Nephron (organoid): ENCODE results near the gene PTTG1IP.
"Not testable (repeated sequence)": the region's sequence is repeated elsewhere in the genome, so short reads cannot be mapped to it uniquely, and the experiment has no call there.

Source experiments
- H3K27ac Mint-ChIP-seq, 3 experiments: 2 replicates each; pipeline ENCODE4 v1.8.0; 2020; ENCODE audit warnings: mixed read lengths in 3 of 3, mild to moderate bottlenecking in 2 of 3, moderate library complexity in 1 of 3
- H3K27me3 Mint-ChIP-seq: 2 replicates; pipeline ENCODE4 v1.8.0; 2021; ENCODE audit warnings: low read depth, mild to moderate bottlenecking, moderate library complexity, mixed read lengths
- H3K36me3 Mint-ChIP-seq: 2 replicates; pipeline ENCODE4 v1.8.0; 2020; ENCODE audit warnings: low read depth, mixed read lengths
- H3K4me1 Mint-ChIP-seq: 2 replicates; pipeline ENCODE4 v1.8.0; 2020; ENCODE audit warnings: mixed read lengths
- H3K4me3 Mint-ChIP-seq, 3 experiments: 2 replicates each; pipeline ENCODE4 v1.8.0; 2020; ENCODE audit warnings: mild to moderate bottlenecking in 3 of 3, mixed read lengths in 3 of 3, moderate library complexity in 2 of 3
- H3K9me3 Mint-ChIP-seq: 2 replicates; pipeline ENCODE4 v1.8.0; 2020; ENCODE audit warnings: mixed read lengths
- CTCF ChIP-seq, 3 experiments: fragments of 200-600 bp; sonication (generic); IDR thresholded peaks; one replicate each; pipeline ENCODE4 v1.5.0; 2021; ENCODE audit warnings: antibody characterized with exemption in 3 of 3; ENCODE audit not compliant: unreplicated experiment in 3 of 3

Gene PTTG1IP

DNA sequence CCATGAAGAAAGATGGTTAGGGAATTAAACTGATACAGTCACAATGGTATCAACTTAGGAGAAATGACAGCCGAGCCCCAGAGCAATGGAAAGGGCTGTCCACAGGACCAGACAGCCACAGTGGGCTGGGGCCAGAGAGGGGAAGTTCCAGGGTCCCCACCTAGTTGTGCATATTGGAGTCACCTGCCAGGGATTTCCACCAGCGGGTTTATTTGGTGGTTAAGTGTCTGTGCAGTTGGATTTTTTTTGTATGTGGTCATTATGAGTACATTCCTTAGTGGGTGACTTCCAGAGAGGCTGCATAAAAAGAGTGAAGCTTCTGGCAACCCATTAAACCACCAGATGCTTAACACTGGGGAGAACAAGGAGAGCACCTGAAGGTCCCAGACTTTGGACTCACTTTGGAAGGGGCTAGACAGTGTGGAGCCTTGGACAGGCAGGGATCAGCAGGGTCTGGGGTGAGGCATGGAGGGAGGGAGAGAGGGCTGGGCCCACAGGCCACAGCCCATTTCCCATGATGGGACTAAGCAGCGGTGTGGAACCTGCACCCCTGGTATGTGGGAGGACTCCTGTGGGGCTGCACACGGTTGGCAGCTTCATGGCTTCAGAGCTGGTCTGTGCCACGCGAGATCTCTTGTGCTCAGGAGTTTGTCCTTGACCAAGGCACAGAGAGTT, 7.8 kb upstream of the PTTG1IP start:
- H3K36me3 Mint-ChIP-seq, result no peaks in the 10 kb centered on the region
- H3K27ac Mint-ChIP-seq, result peak overlapping the region; percentile 27 to 77 (median 56)
- peaks cover 21% of the 10 kb centered on the region for H3K27me3 Mint-ChIP-seq
- no peak overlapping the region for H3K4me3 Mint-ChIP-seq
- H3K9me3 Mint-ChIP-seq, result no peaks in the 10 kb centered on the region
- TF ChIP-seq CTCF (IDR thresholded peaks at IDR 0.05; ENCODE audit: unreplicated experiment in 3 of 3), result no peak
- peaks cover 9% of the 10 kb centered on the region for H3K4me1 Mint-ChIP-seq

DNA sequence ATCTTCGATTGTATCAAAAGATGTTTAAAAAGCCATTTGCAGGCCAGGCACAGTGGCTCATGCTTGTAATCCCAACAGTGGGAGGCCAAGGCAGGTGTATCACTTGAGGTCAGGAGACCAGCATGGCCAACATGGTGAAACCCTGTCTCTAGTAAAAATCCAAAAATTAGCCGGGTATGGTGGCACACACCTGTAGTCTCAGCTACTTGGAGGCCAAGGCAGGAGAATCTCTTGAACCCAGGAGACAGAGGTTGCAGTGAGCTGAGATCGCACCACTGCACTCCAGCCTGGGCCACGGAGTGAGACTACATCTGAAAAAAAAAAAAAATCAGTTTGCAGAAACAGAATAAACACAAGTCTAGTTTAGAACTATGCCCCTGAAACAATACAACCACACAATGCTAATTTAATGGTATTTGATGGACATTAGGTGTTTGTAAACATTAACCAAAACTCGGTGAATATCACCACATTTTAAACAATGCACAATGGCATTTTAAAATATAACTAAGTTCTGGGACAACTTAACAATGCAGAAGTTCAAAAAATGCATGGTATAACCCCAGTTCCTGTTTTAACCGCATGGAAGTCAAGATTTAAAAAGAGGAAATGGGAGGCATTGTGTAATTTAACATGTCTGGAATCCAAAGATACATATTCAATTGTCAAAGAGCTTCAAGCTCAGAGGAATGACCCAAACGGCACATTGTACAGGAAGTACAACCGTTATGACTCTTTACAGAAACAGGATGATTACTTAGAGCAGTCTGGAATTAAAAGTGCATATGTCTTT, 7.1 kb upstream of the PTTG1IP start:
- peak overlapping the region; percentile 11 to 77 (median 56) for H3K27ac Mint-ChIP-seq
- no peaks in the 10 kb centered on the region for H3K9me3 Mint-ChIP-seq
- no peaks in the 10 kb centered on the region for H3K36me3 Mint-ChIP-seq
- peaks cover 13% of the 10 kb centered on the region for H3K4me1 Mint-ChIP-seq
- H3K4me3 Mint-ChIP-seq, result no peak overlapping the region
- H3K27me3 Mint-ChIP-seq, result peaks cover 25% of the 10 kb centered on the region
- no peak for TF ChIP-seq CTCF (IDR thresholded peaks at IDR 0.05; ENCODE audit: unreplicated experiment in 3 of 3)

DNA sequence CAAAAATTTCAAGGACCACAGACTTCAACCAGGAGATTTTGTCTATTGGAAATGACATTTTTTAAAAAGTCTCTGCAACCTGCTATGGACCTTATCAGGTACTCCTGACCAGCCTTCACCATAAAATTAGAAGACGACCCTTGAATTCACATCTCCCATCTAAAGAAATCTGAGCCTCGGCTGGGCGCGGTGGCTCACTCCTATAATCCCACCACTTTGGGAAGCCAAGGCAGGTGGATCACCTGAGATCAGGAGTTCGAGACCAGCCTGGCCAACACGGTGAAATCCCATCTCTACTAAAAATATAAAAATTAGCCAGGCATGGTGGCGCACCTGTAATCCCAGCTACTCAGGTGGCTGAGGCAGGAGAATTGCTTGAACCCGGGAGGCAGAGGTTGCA, 5.7 kb upstream of the PTTG1IP start:
- Mint-ChIP-seq H3K4me1 (peaks cover 19% of the 10 kb centered on the region), H3K27me3 (peaks cover 36% of the 10 kb centered on the region)
- H3K4me3 Mint-ChIP-seq, H3K27ac Mint-ChIP-seq, H3K36me3 Mint-ChIP-seq, H3K9me3 Mint-ChIP-seq: not testable (repeated sequence)

- Mint-ChIP-seq H3K9me3 (no peaks in the 10 kb centered on the region), H3K4me3 (no peak overlapping the region), H3K27me3 (peaks cover 38% of the 10 kb centered on the region), H3K36me3 (no peaks in the 10 kb centered on the region), H3K4me1 (peaks cover 19% of the 10 kb centered on the region), H3K27ac (peak overlapping the region in 1 of 3 experiments; percentile 54)
- TF ChIP-seq CTCF (IDR thresholded peaks at IDR 0.05; ENCODE audit: unreplicated experiment in 3 of 3), result no peak
Measured at GRCh38 chr21:44878053-44878982, 4.8 kb upstream of the PTTG1IP start.

GRCh38 chr21:44876849-44877575, 3.5 kb upstream of the PTTG1IP start:
- no peak for TF ChIP-seq CTCF (IDR thresholded peaks at IDR 0.05; ENCODE audit: unreplicated experiment in 3 of 3)
- no peak overlapping the region for H3K27ac Mint-ChIP-seq
- peak overlapping the region; percentile 53 to 65 (median 58) for H3K4me3 Mint-ChIP-seq
- no peaks in the 10 kb centered on the region for H3K9me3 Mint-ChIP-seq
- no peaks in the 10 kb centered on the region for H3K36me3 Mint-ChIP-seq
- H3K4me1 Mint-ChIP-seq, result peaks cover 27% of the 10 kb centered on the region
- H3K27me3 Mint-ChIP-seq, result peaks cover 38% of the 10 kb centered on the region
